ENCODE data around the gene PSORS1C1. TPM values are rescaled to one million over a fixed set of nuclear protein-coding genes. Genes with fewer than 3 reads are reported as not detected.
"Not testable (repeated sequence)": the region's sequence is repeated elsewhere in the genome, so short reads cannot be mapped to it uniquely, and the experiment has no call there.

The PSORS1C1 gene
- total and polyA plus RNA-seq, 3 experiments from 2014 or later = not detected

- CTCF ChIA-PET = no interaction called here
These were observed 63.8 kb downstream of the PSORS1C1 start for GRCh38 chr6:31178143-31179041.

DNA sequence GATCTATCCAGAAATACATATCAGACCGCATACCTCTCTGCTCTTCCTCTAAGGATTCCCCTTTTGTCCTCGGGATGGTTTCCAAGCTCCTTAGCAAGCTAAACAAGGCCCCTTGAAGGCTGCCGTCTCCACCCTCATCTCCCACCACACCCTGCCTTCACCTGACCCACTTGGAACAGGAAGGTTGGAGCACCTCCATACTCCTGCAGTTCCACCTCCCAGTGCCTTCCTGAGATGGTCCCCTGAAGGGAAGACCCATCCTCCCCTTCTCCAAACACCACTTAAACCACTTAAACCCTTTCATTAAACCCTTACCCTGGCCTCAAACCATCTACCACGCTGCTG, 64.4 kb downstream of the PSORS1C1 start:
- POLR2A ChIA-PET = no interaction called here
- CTCF ChIA-PET = interaction anchor here (2.6 kb wide), 1 partner anchor 188 kb away, joined by 6 read pairs; no protein-coding TSS in a partner anchor
- no peak for DNase-seq
- no peaks in the 10 kb centered on the region for H3K27me3 ChIP-seq (ENCODE audit: insufficient read depth, low read length, poor library complexity, severe bottlenecking)
- no peaks in the 10 kb centered on the region for H3K9me3 Mint-ChIP-seq
- no peaks in the 10 kb centered on the region for H3K27me3 Mint-ChIP-seq
- no peak overlapping the region for H3K4me3 Mint-ChIP-seq
- peaks cover 19 to 30% (median 26%) of the 10 kb centered on the region in 3 donors for H3K4me1 Mint-ChIP-seq
- no peaks in the 10 kb centered on the region for H3K36me3 ChIP-seq (ENCODE audit: insufficient read depth, low read length)
- H3K4me3 ChIP-seq (ENCODE audit: low read length) = no peak overlapping the region
- no peak overlapping the region for H3K27ac ChIP-seq (ENCODE audit: low read depth, low read length)
- H3K9me3 ChIP-seq (ENCODE audit: low read length) = no peaks in the 10 kb centered on the region
- H3K27ac Mint-ChIP-seq = peak overlapping the region in 5 of 8 donors; percentile 4 to 70 (median 48)
- H3K4me1 ChIP-seq (ENCODE audit: insufficient read depth, low read length) = no peaks in the 10 kb centered on the region
- H3K36me3 Mint-ChIP-seq = no peaks in the 10 kb centered on the region

More at GRCh38 chr6:31178143-31179041, 63.8 kb downstream of the PSORS1C1 start:
- H3K27me3 Mint-ChIP-seq = no peaks in the 10 kb centered on the region
- H3K27me3 ChIP-seq (ENCODE audit: insufficient read depth, low read length, poor library complexity, severe bottlenecking) = no peaks in the 10 kb centered on the region
- no peaks in the 10 kb centered on the region for H3K36me3 Mint-ChIP-seq
- POLR2A ChIA-PET = no interaction called here
- H3K4me1 ChIP-seq (ENCODE audit: insufficient read depth, low read length) = no peaks in the 10 kb centered on the region
- no peak overlapping the region for H3K27ac ChIP-seq (ENCODE audit: low read depth, low read length)
- DNase-seq = no peak
- H3K9me3 Mint-ChIP-seq = no peaks in the 10 kb centered on the region
- no peak overlapping the region for H3K4me3 ChIP-seq (ENCODE audit: low read length)
- no peaks in the 10 kb centered on the region for H3K36me3 ChIP-seq (ENCODE audit: insufficient read depth, low read length)
- H3K9me3 ChIP-seq (ENCODE audit: low read length) = no peaks in the 10 kb centered on the region
- peak overlapping the region in 6 of 8 donors; percentile 23 to 84 (median 52) for H3K27ac Mint-ChIP-seq
- H3K4me3 Mint-ChIP-seq = peak overlapping the region in 3 of 7 donors; percentile 14 to 30 (median 29)
- H3K4me1 Mint-ChIP-seq = peaks cover 19 to 30% (median 26%) of the 10 kb centered on the region in 3 donors

- Mint-ChIP-seq H3K4me3 (peak overlapping the region in 5 of 7 donors; percentile 9 to 91 (median 88)), H3K4me1 (peaks cover 19 to 30% (median 26%) of the 10 kb centered on the region in 3 donors), H3K27ac (no peak overlapping the region), H3K9me3 (no peaks in the 10 kb centered on the region), H3K36me3 (no peaks in the 10 kb centered on the region), H3K27me3 (no peaks in the 10 kb centered on the region)
- H3K27me3 ChIP-seq (ENCODE audit: insufficient read depth, low read length, poor library complexity, severe bottlenecking) = no peaks in the 10 kb centered on the region
- no peaks in the 10 kb centered on the region for H3K36me3 ChIP-seq (ENCODE audit: insufficient read depth, low read length)
- peak overlapping the region; percentile 56 for H3K4me3 ChIP-seq (ENCODE audit: low read length)
- CTCF ChIA-PET = interaction anchor here (2.6 kb wide), 1 partner anchor 187 kb away, joined by 6 read pairs; no protein-coding TSS in a partner anchor
- no peak for DNase-seq
- POLR2A ChIA-PET = no interaction called here
- H3K9me3 ChIP-seq (ENCODE audit: low read length) = no peaks in the 10 kb centered on the region
- no peak overlapping the region for H3K27ac ChIP-seq (ENCODE audit: low read depth, low read length)
- H3K4me1 ChIP-seq (ENCODE audit: insufficient read depth, low read length) = no peaks in the 10 kb centered on the region
These were observed 65.3 kb downstream of the PSORS1C1 start for GRCh38 chr6:31179896-31180295.

GRCh38 chr6:31180500-31180899, 65.9 kb downstream of the PSORS1C1 start:
- H3K9me3 Mint-ChIP-seq = no peaks in the 10 kb centered on the region
- peak overlapping the region in 3 of 8 donors; percentile 37 to 85 (median 68) for H3K27ac Mint-ChIP-seq
- H3K4me3 ChIP-seq (ENCODE audit: low read length) = peak overlapping the region; percentile 56

DNA sequence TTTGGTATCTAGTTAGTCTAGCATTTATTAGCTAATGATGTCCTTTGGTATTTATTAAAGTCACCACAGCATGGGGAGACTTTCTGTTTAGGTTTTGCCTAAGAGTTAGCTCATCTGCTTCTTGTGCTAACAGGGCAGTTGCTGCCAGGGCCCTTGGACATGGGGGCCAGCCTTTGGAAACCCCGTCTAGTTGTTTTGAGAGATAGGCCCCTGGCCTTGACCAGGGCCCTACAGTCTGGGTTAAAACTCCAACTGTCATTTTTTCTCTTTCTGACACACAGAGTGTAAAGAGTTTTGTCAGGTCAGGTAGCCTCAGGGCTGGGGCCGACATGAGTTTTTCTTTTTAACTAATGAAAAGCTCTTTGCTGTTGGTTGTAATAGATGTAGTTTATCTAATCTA, 68.7 kb downstream of the PSORS1C1 start:
- H3K27me3 Mint-ChIP-seq; H3K27ac ChIP-seq (ENCODE audit: low read depth, low read length); H3K4me3 ChIP-seq (ENCODE audit: low read length); H3K4me3 Mint-ChIP-seq; H3K27ac Mint-ChIP-seq; POLR2A ChIA-PET; H3K27me3 ChIP-seq (ENCODE audit: insufficient read depth, low read length, poor library complexity, severe bottlenecking); H3K4me1 ChIP-seq (ENCODE audit: insufficient read depth, low read length); H3K36me3 Mint-ChIP-seq; DNase-seq; H3K9me3 ChIP-seq (ENCODE audit: low read length); H3K36me3 ChIP-seq (ENCODE audit: insufficient read depth, low read length); H3K9me3 Mint-ChIP-seq: not testable (repeated sequence)
- CTCF ChIA-PET = interaction anchor here (1.5 to 2.0 kb wide), 2 partner anchors 9 to 183 kb away, joined by 4 to 5 read pairs; no protein-coding TSS in a partner anchor
- peaks cover 12 to 19% (median 17%) of the 10 kb centered on the region in 3 donors for H3K4me1 Mint-ChIP-seq

More at GRCh38 chr6:31180500-31180899, 65.9 kb downstream of the PSORS1C1 start:
- Histone ChIP-seq H3K4me1 (ENCODE audit: insufficient read depth, low read length) (no peaks in the 10 kb centered on the region), H3K27ac (ENCODE audit: low read depth, low read length) (no peak overlapping the region), H3K27me3 (ENCODE audit: insufficient read depth, low read length, poor library complexity, severe bottlenecking) (no peaks in the 10 kb centered on the region), H3K9me3 (ENCODE audit: low read length) (no peaks in the 10 kb centered on the region), H3K36me3 (ENCODE audit: insufficient read depth, low read length) (no peaks in the 10 kb centered on the region)
- H3K36me3 Mint-ChIP-seq = no peaks in the 10 kb centered on the region
- DNase-seq = peak; percentile 64 to 77 (median 70)
- POLR2A ChIA-PET = interaction anchor here (0.6 kb wide), 1 partner anchor 277 kb away, joined by 3 read pairs; no protein-coding TSS in a partner anchor
- H3K27me3 Mint-ChIP-seq = no peaks in the 10 kb centered on the region
- H3K4me3 Mint-ChIP-seq = peak overlapping the region; percentile 67 to 91 (median 88)
- H3K4me1 Mint-ChIP-seq = peaks cover 19 to 30% (median 26%) of the 10 kb centered on the region in 3 donors
- CTCF ChIA-PET = interaction anchor here (2.6 kb wide), 1 partner anchor 186 kb away, joined by 6 read pairs; no protein-coding TSS in a partner anchor

GRCh38 chr6:31183859-31184258, 69.3 kb downstream of the PSORS1C1 start:
- H3K36me3 ChIP-seq (ENCODE audit: insufficient read depth, low read length); H3K36me3 Mint-ChIP-seq; H3K9me3 ChIP-seq (ENCODE audit: low read length); H3K4me3 Mint-ChIP-seq; H3K27me3 ChIP-seq (ENCODE audit: insufficient read depth, low read length, poor library complexity, severe bottlenecking); H3K4me3 ChIP-seq (ENCODE audit: low read length); DNase-seq; H3K27ac Mint-ChIP-seq; H3K9me3 Mint-ChIP-seq; H3K27ac ChIP-seq (ENCODE audit: low read depth, low read length); H3K27me3 Mint-ChIP-seq; H3K4me1 ChIP-seq (ENCODE audit: insufficient read depth, low read length); POLR2A ChIA-PET: not testable (repeated sequence)
- CTCF ChIA-PET = interaction anchor here (1.5 to 2.0 kb wide), 2 partner anchors 8 to 183 kb away, joined by 4 to 5 read pairs; no protein-coding TSS in a partner anchor
- H3K4me1 Mint-ChIP-seq = peaks cover 8 to 13% (median 11%) of the 10 kb centered on the region in 3 donors

DNA sequence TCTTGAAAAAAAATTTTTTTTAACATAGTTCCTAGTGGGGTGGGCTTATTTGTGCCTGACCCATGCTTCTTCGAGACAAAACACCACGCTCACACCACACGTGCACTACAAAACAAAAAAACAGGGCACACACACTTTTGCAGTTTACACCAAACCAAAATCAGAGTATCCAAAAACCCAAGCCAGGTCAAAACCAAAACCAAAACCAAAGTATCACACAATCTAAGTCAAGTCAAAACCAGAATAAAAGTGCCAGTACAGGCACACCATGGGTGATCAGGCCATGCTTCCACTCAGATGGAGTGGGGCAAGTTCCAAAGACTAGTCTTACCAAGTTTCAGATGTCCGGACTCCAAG, 71.1 kb downstream of the PSORS1C1 start:
- H3K36me3 ChIP-seq (ENCODE audit: insufficient read depth, low read length); H3K4me1 Mint-ChIP-seq; H3K9me3 ChIP-seq (ENCODE audit: low read length); H3K27ac Mint-ChIP-seq; H3K9me3 Mint-ChIP-seq; H3K4me1 ChIP-seq (ENCODE audit: insufficient read depth, low read length); H3K27me3 Mint-ChIP-seq; H3K4me3 Mint-ChIP-seq; CTCF ChIA-PET; H3K27ac ChIP-seq (ENCODE audit: low read depth, low read length); H3K36me3 Mint-ChIP-seq; POLR2A ChIA-PET; H3K4me3 ChIP-seq (ENCODE audit: low read length); DNase-seq; H3K27me3 ChIP-seq (ENCODE audit: insufficient read depth, low read length, poor library complexity, severe bottlenecking): not testable (repeated sequence)

DNA sequence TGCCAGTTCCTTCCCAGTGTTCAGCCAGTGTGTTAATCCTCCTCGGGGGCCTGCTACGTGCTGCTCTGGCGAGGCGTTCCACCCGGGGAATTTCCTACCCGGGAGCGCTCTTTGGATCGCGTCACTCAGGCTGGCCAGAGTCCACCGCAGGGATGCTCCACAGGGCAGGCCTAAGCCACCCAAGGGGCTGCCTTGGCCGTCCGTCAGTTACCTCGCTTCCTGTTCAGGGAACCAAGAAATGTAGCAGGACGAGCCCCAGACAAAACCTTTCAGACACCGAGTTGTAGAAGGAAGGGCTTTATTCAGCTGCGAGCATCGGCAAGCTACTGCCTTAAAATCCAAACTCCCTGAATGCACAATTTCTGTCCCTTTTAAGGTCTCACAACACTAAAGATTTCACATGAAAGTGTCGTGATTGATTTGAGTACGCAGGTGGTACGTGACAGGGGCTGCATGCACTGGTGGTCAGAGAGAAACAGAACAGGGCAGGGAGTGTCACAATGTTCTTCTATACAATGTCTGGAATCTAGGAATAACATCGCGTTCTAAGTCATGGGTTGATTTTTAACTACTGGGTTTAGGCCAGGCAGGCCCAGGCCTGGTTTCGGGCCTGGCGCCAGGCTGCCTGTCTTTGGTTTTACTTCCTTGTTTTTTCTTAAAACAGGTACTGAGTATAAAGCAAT, 71.6 kb downstream of the PSORS1C1 start:
- no peaks in the 10 kb centered on the region for H3K9me3 ChIP-seq (ENCODE audit: low read length)
- ChIA-PET CTCF (no interaction called here), POLR2A (no interaction called here)
- Mint-ChIP-seq H3K36me3 (no peaks in the 10 kb centered on the region), H3K27me3 (no peaks in the 10 kb centered on the region), H3K27ac (peak overlapping the region in 1 of 8 donors; percentile 71), H3K4me1 (peaks cover 0 to 4% (median 0%) of the 10 kb centered on the region in 3 donors), H3K9me3 (no peaks in the 10 kb centered on the region), H3K4me3 (no peak overlapping the region)
- no peak overlapping the region for H3K4me3 ChIP-seq (ENCODE audit: low read length)
- H3K27me3 ChIP-seq (ENCODE audit: insufficient read depth, low read length, poor library complexity, severe bottlenecking) = no peaks in the 10 kb centered on the region
- DNase-seq = no peak
- no peak overlapping the region for H3K27ac ChIP-seq (ENCODE audit: low read depth, low read length)
- no peaks in the 10 kb centered on the region for H3K36me3 ChIP-seq (ENCODE audit: insufficient read depth, low read length)
- H3K4me1 ChIP-seq (ENCODE audit: insufficient read depth, low read length) = no peaks in the 10 kb centered on the region

All from CD8-positive, alpha-beta memory T cell (primary cell).